HCT116 (cell line): ENCODE data around the gene MTMR1.

Experiments used
- CEBPB ChIP-seq: IDR thresholded peaks from 2 replicates; pipeline ENCODE4 v1.6.1; 2012; ENCODE audit warnings: low read depth
- CTCF ChIP-seq, 3 experiments: fragments of 200-600 bp in 1 of 3; sonication (generic) in 1 of 3; IDR thresholded peaks in 2 of 3; conservative IDR thresholded peaks in 1 of 3; 2 replicates each; pipeline ENCODE4 v1.5.1; 2012 to 2017; ENCODE audit warnings: low read depth in 2 of 3, low read length in 2 of 3, antibody characterized with exemption in 1 of 3, borderline replicate concordance in 1 of 3, control low read depth in 1 of 3, mild to moderate bottlenecking in 1 of 3, mixed read lengths in 1 of 3, mixed run types in 1 of 3, moderate library complexity in 1 of 3; ENCODE audit not compliant: insufficient read depth in 1 of 3
- EZH2 ChIP-seq: fragments of 200-600 bp; sonication (generic); IDR thresholded peaks from 2 replicates; pipeline ENCODE4 v1.6.1; 2017; ENCODE audit warnings: antibody characterized with exemption, mixed run types
- EZH2phosphoT487 ChIP-seq: fragments of 200-600 bp; IDR thresholded peaks from 2 replicates; pipeline ENCODE4 v1.6.1; 2018; ENCODE audit warnings: antibody characterized with exemption, borderline replicate concordance
- JUND ChIP-seq: IDR thresholded peaks from 2 replicates; pipeline ENCODE4 v1.6.1; 2012
- POLR2A ChIP-seq: IDR thresholded peaks from 2 replicates; pipeline ENCODE4 v1.7.0; 2011; ENCODE audit warnings: borderline replicate concordance; ENCODE audit not compliant: insufficient read depth, insufficient read length; ENCODE audit errors: extremely low read depth
- POLR2AphosphoS5 ChIP-seq: IDR thresholded peaks from 2 replicates; pipeline ENCODE4 v1.6.1; 2011; ENCODE audit warnings: mild to moderate bottlenecking, low read depth, low read length, moderate library complexity
- RAD21 ChIP-seq: IDR thresholded peaks from 2 replicates; pipeline ENCODE4 v1.6.1; 2012; ENCODE audit warnings: low read depth, mild to moderate bottlenecking
- REST ChIP-seq: IDR thresholded peaks from 2 replicates; pipeline ENCODE4 v1.6.1; 2012; ENCODE audit warnings: low read depth
- SIN3A ChIP-seq: IDR thresholded peaks from 2 replicates; pipeline ENCODE4 v1.6.1; 2012; ENCODE audit warnings: low read depth
- YY1 ChIP-seq: IDR thresholded peaks from 2 replicates; pipeline ENCODE4 v1.6.1; 2011; ENCODE audit warnings: low read length, low read depth, moderate library complexity, mild to moderate bottlenecking; ENCODE audit not compliant: insufficient replicate concordance; ENCODE audit errors: extremely low read depth

DNA sequence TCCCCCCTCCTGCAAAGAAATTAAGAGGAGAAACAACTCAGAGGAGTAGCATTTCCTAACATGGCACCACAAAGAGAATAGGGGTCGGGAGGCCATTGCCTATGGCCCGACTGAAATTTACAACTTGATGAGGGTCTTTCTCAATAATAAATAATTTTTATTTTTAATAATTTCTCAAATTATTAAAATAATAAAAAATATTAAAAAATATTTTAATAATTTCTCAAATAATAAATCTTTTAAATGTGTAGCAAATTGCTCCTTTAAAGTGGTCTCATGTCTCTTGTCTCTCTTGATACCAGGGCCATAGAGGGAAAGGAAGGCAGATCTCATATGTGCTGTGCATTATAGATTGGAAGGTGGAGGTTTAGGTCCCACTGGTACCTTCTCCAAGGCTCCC is 49.2 kb upstream of the MTMR1 start:
- TF ChIP-seq CTCF (IDR thresholded peaks at IDR 0.05 in 2 of 3, conservative IDR thresholded peaks at IDR 0.05 in 1 of 3; ENCODE audit: borderline replicate concordance in 1 of 3, insufficient read depth in 1 of 3, low read depth in 2 of 3, low read length in 2 of 3) (no peak), POLR2A (no peak), RAD21 (no peak), POLR2AphosphoS5 (no peak), JUND (no peak), EZH2phosphoT487 (no peak), REST (no peak), YY1 (no peak), SIN3A (no peak), EZH2 (no peak), CEBPB (no peak)
